Measurements from ENCODE around the gene ZNF593. TPM values are rescaled to one million over a fixed set of nuclear protein-coding genes. Genes with fewer than 3 reads are reported as not detected.

ZNF593 gene
- total RNA-seq, 1 donor from 2014 or later: 3.3 TPM

DNA sequence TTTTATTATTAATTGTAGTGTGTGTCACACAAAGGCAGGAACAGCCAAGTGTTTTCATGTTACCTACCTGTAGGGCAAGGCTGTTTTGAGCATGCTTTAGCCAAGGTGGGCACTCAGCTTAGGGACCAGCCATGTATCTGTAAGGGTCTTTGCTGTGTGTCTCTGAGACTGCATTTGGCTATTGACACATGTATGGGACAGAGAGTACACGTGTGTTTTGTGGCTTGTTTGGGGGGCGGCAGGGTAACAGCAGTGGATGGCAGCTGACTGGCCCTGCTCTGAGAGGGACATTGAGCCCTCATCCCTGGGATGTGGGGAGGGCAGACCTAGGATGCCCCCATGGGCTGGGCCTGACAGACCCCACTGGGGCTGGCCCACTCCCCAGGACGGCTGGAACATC is 27.6 kb downstream of the ZNF593 start:
- H3K27ac Mint-ChIP-seq: no peak overlapping the region
- H3K27ac ChIP-seq: no peak overlapping the region
- peaks cover 4% of the 10 kb centered on the region for H3K4me1 ChIP-seq
- no peaks in the 10 kb centered on the region for H3K79me2 ChIP-seq (ENCODE audit: low read depth)
- peaks cover 12% of the 10 kb centered on the region for H3K4me1 Mint-ChIP-seq
- no peaks in the 10 kb centered on the region for H3K36me3 Mint-ChIP-seq
- no peak overlapping the region for H2AFZ ChIP-seq (replicated peaks)
- TF ChIP-seq EZH2 (IDR thresholded peaks at IDR 0.05): no peak
- no peak overlapping the region for H3K9ac ChIP-seq
- no peaks in the 10 kb centered on the region for H3F3A ChIP-seq (ENCODE audit: low read depth)
- H3K4me3 Mint-ChIP-seq: no peak overlapping the region
- no peak overlapping the region for H3K4me3 ChIP-seq
- H3K9me3 Mint-ChIP-seq: no peaks in the 10 kb centered on the region
- H3K27me3 Mint-ChIP-seq (ENCODE audit: insufficient read depth, low read depth): peaks cover 9% of the 10 kb centered on the region
- DNase-seq (ENCODE audit: low spot score): no peak
- no peaks in the 10 kb centered on the region for H3K36me3 ChIP-seq
- no peaks in the 10 kb centered on the region for H3K27me3 ChIP-seq
- no peaks in the 10 kb centered on the region for H4K20me1 ChIP-seq (ENCODE audit: low read depth)
- no peak overlapping the region for H3K4me2 ChIP-seq
- H3K9me3 ChIP-seq (ENCODE audit: low read depth): no peaks in the 10 kb centered on the region

DNA sequence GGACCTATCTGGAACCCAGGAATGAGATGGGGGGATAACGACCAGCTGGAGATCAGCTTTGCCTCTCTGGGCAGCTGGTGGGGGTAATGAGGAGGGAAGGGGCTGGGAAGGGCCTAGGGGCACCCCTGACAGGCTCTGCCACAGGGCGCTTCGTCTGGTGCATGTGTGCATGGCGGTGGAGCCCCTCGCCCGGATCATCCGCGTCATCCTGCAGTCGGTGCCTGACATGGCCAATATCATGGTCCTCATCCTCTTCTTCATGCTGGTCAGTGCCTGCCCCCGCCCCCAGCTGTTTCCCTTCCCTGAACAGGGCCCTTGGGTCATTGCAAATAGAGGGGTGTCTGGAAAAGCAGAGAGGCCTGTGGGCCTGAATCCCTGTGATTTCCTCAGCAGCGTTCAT is 28.1 kb downstream of the ZNF593 start:
- H3K27me3 ChIP-seq: no peaks in the 10 kb centered on the region
- no peaks in the 10 kb centered on the region for H3K9me3 ChIP-seq (ENCODE audit: low read depth)
- no peak overlapping the region for H2AFZ ChIP-seq (replicated peaks)
- no peak overlapping the region for H3K9ac ChIP-seq
- H3K4me3 ChIP-seq: no peak overlapping the region
- H3K36me3 Mint-ChIP-seq: no peaks in the 10 kb centered on the region
- no peak for DNase-seq (ENCODE audit: low spot score)
- no peaks in the 10 kb centered on the region for H3K9me3 Mint-ChIP-seq
- no peak overlapping the region for H3K4me2 ChIP-seq
- no peaks in the 10 kb centered on the region for H4K20me1 ChIP-seq (ENCODE audit: low read depth)
- H3K4me1 Mint-ChIP-seq: peaks cover 12% of the 10 kb centered on the region
- peaks cover 4% of the 10 kb centered on the region for H3K4me1 ChIP-seq
- no peak overlapping the region for H3K4me3 Mint-ChIP-seq
- no peaks in the 10 kb centered on the region for H3F3A ChIP-seq (ENCODE audit: low read depth)
- no peak for TF ChIP-seq EZH2 (IDR thresholded peaks at IDR 0.05)
- TF ChIP-seq, protein P1, sequence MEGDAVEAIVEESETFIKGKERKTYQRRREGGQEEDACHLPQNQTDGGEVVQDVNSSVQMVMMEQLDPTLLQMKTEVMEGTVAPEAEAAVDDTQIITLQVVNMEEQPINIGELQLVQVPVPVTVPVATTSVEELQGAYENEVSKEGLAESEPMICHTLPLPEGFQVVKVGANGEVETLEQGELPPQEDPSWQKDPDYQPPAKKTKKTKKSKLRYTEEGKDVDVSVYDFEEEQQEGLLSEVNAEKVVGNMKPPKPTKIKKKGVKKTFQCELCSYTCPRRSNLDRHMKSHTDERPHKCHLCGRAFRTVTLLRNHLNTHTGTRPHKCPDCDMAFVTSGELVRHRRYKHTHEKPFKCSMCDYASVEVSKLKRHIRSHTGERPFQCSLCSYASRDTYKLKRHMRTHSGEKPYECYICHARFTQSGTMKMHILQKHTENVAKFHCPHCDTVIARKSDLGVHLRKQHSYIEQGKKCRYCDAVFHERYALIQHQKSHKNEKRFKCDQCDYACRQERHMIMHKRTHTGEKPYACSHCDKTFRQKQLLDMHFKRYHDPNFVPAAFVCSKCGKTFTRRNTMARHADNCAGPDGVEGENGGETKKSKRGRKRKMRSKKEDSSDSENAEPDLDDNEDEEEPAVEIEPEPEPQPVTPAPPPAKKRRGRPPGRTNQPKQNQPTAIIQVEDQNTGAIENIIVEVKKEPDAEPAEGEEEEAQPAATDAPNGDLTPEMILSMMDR (IDR thresholded peaks at IDR 0.05): no peak
- no peak for TF ChIP-seq EZH2phosphoT487 (IDR thresholded peaks at IDR 0.05)
- H3K79me2 ChIP-seq (ENCODE audit: low read depth): no peaks in the 10 kb centered on the region
- H3K27ac Mint-ChIP-seq: no peak overlapping the region
- no peaks in the 10 kb centered on the region for H3K36me3 ChIP-seq
- no peak overlapping the region for H3K27ac ChIP-seq
- H3K27me3 Mint-ChIP-seq (ENCODE audit: insufficient read depth, low read depth): peaks cover 9% of the 10 kb centered on the region

DNA sequence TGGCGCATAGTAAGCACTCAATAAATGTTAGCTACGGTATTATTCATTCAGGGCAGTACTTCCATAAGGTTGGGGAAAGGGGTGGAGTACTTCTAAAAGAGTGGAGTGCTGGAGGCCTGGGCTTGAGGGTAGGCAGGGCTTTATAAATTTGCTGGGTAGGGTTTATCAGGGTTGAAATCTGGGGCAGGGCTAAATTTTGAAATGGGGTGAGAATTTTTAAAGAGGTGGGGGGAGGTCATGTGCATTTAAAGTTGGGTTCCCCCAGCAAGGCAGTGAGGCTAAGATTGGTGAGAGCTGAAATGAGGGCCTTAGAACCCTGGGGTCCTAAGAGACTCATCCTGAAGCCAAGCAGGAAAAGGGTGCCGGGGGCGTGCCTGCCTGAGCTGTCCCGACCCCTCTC is 30.7 kb downstream of the ZNF593 start:
- no peak overlapping the region for H3K27ac Mint-ChIP-seq
- peaks cover 12% of the 10 kb centered on the region for H3K4me1 Mint-ChIP-seq
- DNase-seq (ENCODE audit: low spot score): no peak
- peaks cover 9% of the 10 kb centered on the region for H3K27me3 Mint-ChIP-seq (ENCODE audit: insufficient read depth, low read depth)
- no peaks in the 10 kb centered on the region for H4K20me1 ChIP-seq (ENCODE audit: low read depth)
- no peak overlapping the region for H3K9ac ChIP-seq
- H3K4me2 ChIP-seq: no peak overlapping the region
- no peak overlapping the region for H3K4me3 Mint-ChIP-seq
- H3K27ac ChIP-seq: no peak overlapping the region
- peaks cover 4% of the 10 kb centered on the region for H3K4me1 ChIP-seq
- H3F3A ChIP-seq (ENCODE audit: low read depth): no peaks in the 10 kb centered on the region
- H3K36me3 Mint-ChIP-seq: no peaks in the 10 kb centered on the region
- H3K9me3 Mint-ChIP-seq: no peaks in the 10 kb centered on the region
- peak overlapping the region; percentile 46 for H2AFZ ChIP-seq (replicated peaks)
- H3K4me3 ChIP-seq: no peak overlapping the region
- no peak for TF ChIP-seq EZH2 (IDR thresholded peaks at IDR 0.05)
- TF ChIP-seq, protein P1 (IDR thresholded peaks at IDR 0.05): no peak
- no peak for TF ChIP-seq EZH2phosphoT487 (IDR thresholded peaks at IDR 0.05)
- H3K9me3 ChIP-seq (ENCODE audit: low read depth): no peaks in the 10 kb centered on the region
- no peaks in the 10 kb centered on the region for H3K27me3 ChIP-seq
- no peaks in the 10 kb centered on the region for H3K79me2 ChIP-seq (ENCODE audit: low read depth)
- no peaks in the 10 kb centered on the region for H3K36me3 ChIP-seq

DNA sequence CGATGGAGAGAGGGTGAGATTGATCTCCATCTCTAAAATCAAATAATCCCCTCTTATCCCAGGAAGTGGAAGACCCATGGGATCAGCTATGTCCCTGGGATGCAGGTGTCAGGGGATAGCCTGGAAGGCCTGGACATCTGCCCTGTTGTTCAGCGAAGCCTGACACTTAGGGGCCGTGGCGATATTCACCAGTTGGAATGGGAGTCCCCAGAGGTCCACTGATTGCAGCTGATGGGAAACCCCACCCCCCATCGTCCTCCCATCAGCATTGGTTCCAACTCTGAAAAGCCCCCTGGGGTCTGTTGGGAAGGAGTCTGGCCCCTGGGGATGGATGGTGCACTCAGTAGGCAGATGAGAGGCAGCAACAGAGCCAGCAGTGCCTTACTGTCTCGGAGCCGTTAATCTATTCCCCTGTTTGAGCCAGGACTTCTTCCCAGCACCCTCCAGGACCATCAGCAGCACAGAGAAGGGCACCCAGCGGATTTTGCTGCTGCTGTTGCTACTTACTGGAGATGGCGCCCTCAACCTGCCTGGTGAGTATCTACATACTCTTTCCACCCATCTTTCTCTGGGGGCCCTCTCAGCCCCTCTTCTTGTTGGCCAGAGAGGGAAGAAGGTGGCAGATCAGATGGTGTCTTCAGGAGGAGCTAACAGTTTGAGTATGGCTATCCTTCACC is 34.1 kb downstream of the ZNF593 start:
- Histone ChIP-seq H3F3A (ENCODE audit: low read depth) (no peaks in the 10 kb centered on the region), H2AFZ (replicated peaks) (peak overlapping the region; percentile 72), H3K36me3 (no peaks in the 10 kb centered on the region), H3K9me3 (ENCODE audit: low read depth) (no peaks in the 10 kb centered on the region), H3K4me2 (no peak overlapping the region), H3K27me3 (no peaks in the 10 kb centered on the region), H3K9ac (no peak overlapping the region), H3K79me2 (ENCODE audit: low read depth) (no peaks in the 10 kb centered on the region), H3K4me1 (peaks cover 4% of the 10 kb centered on the region), H3K4me3 (no peak overlapping the region), H4K20me1 (ENCODE audit: low read depth) (no peaks in the 10 kb centered on the region), H3K27ac (no peak overlapping the region)
- Mint-ChIP-seq H3K4me3 (no peak overlapping the region), H3K27me3 (ENCODE audit: insufficient read depth, low read depth) (peaks cover 4% of the 10 kb centered on the region), H3K36me3 (no peaks in the 10 kb centered on the region), H3K4me1 (peaks cover 12% of the 10 kb centered on the region), H3K9me3 (no peaks in the 10 kb centered on the region), H3K27ac (no peak overlapping the region)
- DNase-seq (ENCODE audit: low spot score): no peak
- TF ChIP-seq EZH2phosphoT487 (IDR thresholded peaks at IDR 0.05) (no peak), EZH2 (IDR thresholded peaks at IDR 0.05) (no peak)
- TF ChIP-seq, protein P1 (IDR thresholded peaks at IDR 0.05): no peak
